NT2/D1 (cell line): ENCODE data around the gene HSD17B12.
"Not testable (repeated sequence)": the region's sequence is repeated elsewhere in the genome, so short reads cannot be mapped to it uniquely, and the experiment has no call there.

ENCODE experiments used
- DNase-seq: peaks from one replicate; pipeline ENCODE4 v3.0.0-alpha.2; 2011; ENCODE audit warnings: low read depth, low spot score
- H3K27me3 ChIP-seq: 2 replicates; pipeline ENCODE4 v1.6.0; 2011; ENCODE audit warnings: mild to moderate bottlenecking; ENCODE audit not compliant: insufficient read length, insufficient read depth
- H3K36me3 ChIP-seq: 2 replicates; pipeline ENCODE4 v1.6.1; 2011; ENCODE audit warnings: mild to moderate bottlenecking, low read length, mixed read lengths; ENCODE audit not compliant: insufficient read depth, insufficient read length
- H3K4me1 ChIP-seq: 2 replicates; pipeline ENCODE4 v1.5.1; 2011; ENCODE audit not compliant: insufficient read depth, insufficient read length
- H3K4me3 ChIP-seq: 2 replicates; pipeline ENCODE4 v1.5.1; 2011; ENCODE audit warnings: low read depth; ENCODE audit not compliant: insufficient read length
- H3K9ac ChIP-seq: 2 replicates; pipeline ENCODE4 v1.6.0; 2011; ENCODE audit warnings: low read depth; ENCODE audit not compliant: insufficient read length
- H3K9me3 ChIP-seq: 2 replicates; pipeline ENCODE4 v1.5.1; 2011; ENCODE audit warnings: mild to moderate bottlenecking, low read length; ENCODE audit not compliant: insufficient read depth
- SUZ12 ChIP-seq: IDR thresholded peaks from 2 replicates; pipeline ENCODE4 v1.6.1; 2011; ENCODE audit not compliant: insufficient read length, insufficient read depth; ENCODE audit errors: extremely low read depth
- YY1 ChIP-seq: IDR thresholded peaks from 2 replicates; pipeline ENCODE4 v1.6.1; 2011; ENCODE audit not compliant: insufficient read length, insufficient read depth
- ZNF274 ChIP-seq: IDR thresholded peaks from 2 replicates; pipeline ENCODE4 v1.6.1; 2011; ENCODE audit warnings: mild to moderate bottlenecking, low read depth, low read length

The HSD17B12 gene

GRCh38 chr11:43747130-43747802 is 66.7 kb downstream of the HSD17B12 start:
- no peaks in the 10 kb centered on the region for H3K27me3 ChIP-seq
- no peaks in the 10 kb centered on the region for H3K4me1 ChIP-seq
- peaks cover 18% of the 10 kb centered on the region for H3K36me3 ChIP-seq
- no peak for TF ChIP-seq ZNF274
- TF ChIP-seq YY1 = no peak
- no peak for TF ChIP-seq SUZ12
- DNase-seq = no peak
- no peak overlapping the region for H3K9ac ChIP-seq
- no peak overlapping the region for H3K4me3 ChIP-seq
- H3K9me3 ChIP-seq = no peaks in the 10 kb centered on the region; the same call in 1 of the 2 replicates

DNA sequence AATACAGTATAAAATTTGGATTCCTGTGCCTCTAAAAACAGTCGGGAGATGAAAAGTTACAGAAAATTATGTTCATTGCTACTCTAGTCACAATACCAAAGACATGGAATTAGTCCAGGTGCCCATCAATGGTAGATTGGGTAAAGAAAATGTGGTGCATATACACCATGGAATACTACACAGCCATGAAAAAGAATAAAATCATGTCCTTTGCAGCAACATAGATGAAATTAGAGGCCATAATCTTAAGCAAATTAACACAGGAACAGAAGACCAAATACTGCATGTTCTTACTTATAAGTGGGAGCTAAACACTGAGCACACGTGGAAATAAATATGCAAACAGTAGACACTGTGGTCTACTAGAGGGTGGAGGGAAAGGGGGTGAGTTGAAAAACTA is 67.6 kb downstream of the HSD17B12 start:
- Histone ChIP-seq H3K9ac (no peak overlapping the region), H3K4me1 (no peaks in the 10 kb centered on the region), H3K27me3 (no peaks in the 10 kb centered on the region), H3K4me3 (no peak overlapping the region), H3K9me3 (no peaks in the 10 kb centered on the region; the same call in 1 of the 2 replicates), H3K36me3 (peaks cover 22% of the 10 kb centered on the region)
- DNase-seq = no peak
- TF ChIP-seq YY1 = no peak
- TF ChIP-seq SUZ12 = no peak
- no peak for TF ChIP-seq ZNF274

- H3K4me3 ChIP-seq = no peak overlapping the region
- no peaks in the 10 kb centered on the region for H3K4me1 ChIP-seq
- no peak overlapping the region for H3K9ac ChIP-seq
- no peaks in the 10 kb centered on the region for H3K27me3 ChIP-seq
- peaks cover 32% of the 10 kb centered on the region for H3K36me3 ChIP-seq
- no peaks in the 10 kb centered on the region; the same call in 1 of the 2 replicates for H3K9me3 ChIP-seq
- TF ChIP-seq YY1 (no peak), SUZ12 (no peak), ZNF274 (no peak)
- no peak for DNase-seq
These were observed 71.2 kb downstream of the HSD17B12 start for GRCh38 chr11:43751726-43752125.

GRCh38 chr11:43756575-43756974 is 76.0 kb downstream of the HSD17B12 start:
- TF ChIP-seq SUZ12 (no peak), ZNF274 (no peak), YY1 (no peak)
- peaks cover 52% of the 10 kb centered on the region for H3K36me3 ChIP-seq
- no peaks in the 10 kb centered on the region for H3K4me1 ChIP-seq
- H3K4me3 ChIP-seq = no peak overlapping the region
- DNase-seq = no peak
- no peak overlapping the region for H3K9ac ChIP-seq
- no peaks in the 10 kb centered on the region for H3K27me3 ChIP-seq
- no peaks in the 10 kb centered on the region for H3K9me3 ChIP-seq

GRCh38 chr11:43758927-43759326 is 78.4 kb downstream of the HSD17B12 start:
- no peak for DNase-seq
- TF ChIP-seq SUZ12 = no peak
- TF ChIP-seq ZNF274 = no peak
- TF ChIP-seq YY1 = no peak
- no peaks in the 10 kb centered on the region for H3K4me1 ChIP-seq
- H3K4me3 ChIP-seq = no peak overlapping the region
- no peaks in the 10 kb centered on the region for H3K27me3 ChIP-seq
- H3K36me3 ChIP-seq = peaks cover 45% of the 10 kb centered on the region
- H3K9ac ChIP-seq = no peak overlapping the region
- no peaks in the 10 kb centered on the region for H3K9me3 ChIP-seq

DNA sequence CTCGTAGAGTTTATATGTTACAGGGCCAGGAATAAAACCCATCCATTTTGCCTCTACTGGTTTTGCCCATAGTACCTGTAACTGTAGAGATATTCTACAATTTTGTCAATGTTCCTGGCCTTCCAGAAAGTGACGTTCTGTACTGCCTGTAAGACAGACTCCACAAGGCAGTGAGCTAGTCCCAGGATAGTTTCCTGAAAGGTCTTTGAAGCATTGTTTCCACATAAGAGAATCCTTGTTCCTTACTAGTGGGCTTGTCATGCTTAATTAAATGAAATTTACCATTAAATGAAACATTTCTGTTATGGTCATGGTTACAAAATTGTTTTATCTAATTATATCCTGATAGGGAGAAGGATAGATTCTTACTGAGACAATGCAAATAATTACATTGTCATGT is 80.4 kb downstream of the HSD17B12 start:
- no peak for DNase-seq
- TF ChIP-seq ZNF274 = no peak
- no peak for TF ChIP-seq SUZ12
- no peak for TF ChIP-seq YY1
- no peaks in the 10 kb centered on the region for H3K4me1 ChIP-seq
- H3K9me3 ChIP-seq = peaks cover 17% of the 10 kb centered on the region
- no peaks in the 10 kb centered on the region for H3K27me3 ChIP-seq
- no peak overlapping the region for H3K9ac ChIP-seq
- H3K36me3 ChIP-seq = peaks cover 37% of the 10 kb centered on the region
- no peak overlapping the region for H3K4me3 ChIP-seq

DNA sequence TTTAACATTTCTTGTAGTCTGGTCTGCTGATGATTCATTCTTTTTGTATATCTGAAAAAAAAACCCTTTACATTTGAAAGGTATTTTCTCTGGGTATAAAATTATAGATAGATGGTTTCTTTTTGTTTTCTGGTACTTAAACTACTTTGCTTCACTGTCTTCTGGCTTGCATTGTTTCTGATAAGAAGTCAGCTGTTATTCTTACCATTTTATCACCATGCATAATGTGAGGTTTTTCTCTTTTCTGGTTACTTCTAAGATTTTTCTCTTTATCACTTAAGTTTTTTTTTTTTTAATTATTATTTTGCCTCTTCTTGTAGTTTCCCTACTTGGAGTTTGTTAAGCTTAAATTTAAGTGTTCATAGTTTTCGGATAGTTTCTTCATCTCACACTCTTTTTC is 84.7 kb downstream of the HSD17B12 start:
- no peaks in the 10 kb centered on the region for H3K27me3 ChIP-seq
- no peak for DNase-seq
- no peak overlapping the region for H3K9ac ChIP-seq
- H3K4me1 ChIP-seq = no peaks in the 10 kb centered on the region
- H3K9me3 ChIP-seq = peaks cover 34% of the 10 kb centered on the region
- TF ChIP-seq YY1 (no peak), ZNF274 (no peak), SUZ12 (no peak)
- H3K4me3 ChIP-seq = no peak overlapping the region
- peaks cover 28% of the 10 kb centered on the region for H3K36me3 ChIP-seq

GRCh38 chr11:43768654-43769053 is 88.1 kb downstream of the HSD17B12 start:
- H3K9ac ChIP-seq, H3K4me3 ChIP-seq, DNase-seq, H3K4me1 ChIP-seq, H3K27me3 ChIP-seq: not testable (repeated sequence)
- Histone ChIP-seq H3K36me3 (peaks cover 31% of the 10 kb centered on the region), H3K9me3 (peaks cover 34% of the 10 kb centered on the region)
